Measurements from ENCODE around the gene XYLB.
"Not testable (repeated sequence)": the region's sequence is repeated elsewhere in the genome, so short reads cannot be mapped to it uniquely, and the experiment has no call there.

XYLB gene

GRCh38 chr3:38346587-38347410, at the start of gene XYLB:
Gene XYLB (plus strand): TSS chr3:38346785. CDS start chr3:38346869, 84 bp downstream.
- DNase-seq (ENCODE audit: low spot score), result peak; percentile 84

GRCh38 chr3:38297053-38297452, 49.5 kb upstream of the XYLB start:
- not testable (repeated sequence) for DNase-seq (ENCODE audit: low spot score)

- no peak for DNase-seq (ENCODE audit: low spot score)
These were observed 49.0 kb upstream of the XYLB start for GRCh38 chr3:38297537-38297936.

GRCh38 chr3:38297947-38298711, 48.5 kb upstream of the XYLB start:
- peak; percentile 22 for DNase-seq (ENCODE audit: low spot score)

- DNase-seq (ENCODE audit: low spot score), result no peak
These were observed 39.6 kb upstream of the XYLB start for GRCh38 chr3:38306941-38307340.

- DNase-seq (ENCODE audit: low spot score), result no peak
These were observed 39.0 kb upstream of the XYLB start for GRCh38 chr3:38307599-38307998.

GRCh38 chr3:38308456-38308855, 38.1 kb upstream of the XYLB start:
- no peak for DNase-seq (ENCODE audit: low spot score)

GRCh38 chr3:38311476-38311875, 35.1 kb upstream of the XYLB start:
- DNase-seq (ENCODE audit: low spot score), result no peak

GRCh38 chr3:38311941-38312340, 34.6 kb upstream of the XYLB start:
- no peak for DNase-seq (ENCODE audit: low spot score)

GRCh38 chr3:38312356-38312755, 34.2 kb upstream of the XYLB start:
- DNase-seq (ENCODE audit: low spot score), result no peak

GRCh38 chr3:38313263-38313662, 33.3 kb upstream of the XYLB start:
- DNase-seq (ENCODE audit: low spot score), result no peak

GRCh38 chr3:38313695-38314094, 32.9 kb upstream of the XYLB start:
- no peak for DNase-seq (ENCODE audit: low spot score)

- DNase-seq (ENCODE audit: low spot score), result no peak
These were observed 32.3 kb upstream of the XYLB start for GRCh38 chr3:38314112-38314763.

GRCh38 chr3:38314764-38315487, 31.7 kb upstream of the XYLB start:
- DNase-seq (ENCODE audit: low spot score), result no peak

- DNase-seq (ENCODE audit: low spot score), result no peak
These were observed 30.9 kb upstream of the XYLB start for GRCh38 chr3:38315488-38316230.

- no peak for DNase-seq (ENCODE audit: low spot score)
These were observed 30.0 kb upstream of the XYLB start for GRCh38 chr3:38316356-38317191.

- DNase-seq (ENCODE audit: low spot score), result no peak
These were observed 29.3 kb upstream of the XYLB start for GRCh38 chr3:38317192-38317759.

GRCh38 chr3:38318766-38319671, 27.6 kb upstream of the XYLB start:
- no peak for DNase-seq (ENCODE audit: low spot score)

- not testable (repeated sequence) for DNase-seq (ENCODE audit: low spot score)
These were observed 25.9 kb upstream of the XYLB start for GRCh38 chr3:38320638-38321037.

All from SW480 (cell line).